Urinary bladder (tissue), 4 donors: ENCODE measurements around the gene ANKRD50. TPM values are rescaled to one million over a fixed set of nuclear protein-coding genes. Genes with fewer than 3 reads are reported as not detected.

Experiments
- DNase-seq: peaks from one replicate; pipeline ENCODE4 v3.0.0-alpha.2; 2015; ENCODE audit errors: extremely low spot score
- H3K27ac ChIP-seq: one replicate; pipeline ENCODE4 v1.5.1; 2013; ENCODE audit warnings: low read depth, mild to moderate bottlenecking, moderate library complexity
- H3K36me3 ChIP-seq: one replicate; pipeline ENCODE4 v1.6.1; 2013; ENCODE audit warnings: mild to moderate bottlenecking, moderate library complexity; ENCODE audit not compliant: insufficient read depth
- H3K4me1 ChIP-seq: one replicate; pipeline ENCODE4 v1.6.1; 2013; ENCODE audit warnings: mild to moderate bottlenecking, moderate library complexity; ENCODE audit not compliant: insufficient read depth
- H3K4me3 ChIP-seq: one replicate; pipeline ENCODE4 v1.5.1; 2013; ENCODE audit warnings: low read depth, low read length
- WGBS: extraction: QIAGEN DNeasy Blood & Tissue Kit; methylation state at CpG from one replicate; pipeline ENCODE4 v1.1.7; 2013; 5-methylcytosine and 5-hydroxymethylcytosine counted together
- polyA plus RNA-seq: library from polyadenylated mRNA; stranded (reverse); fragments of 200-250 nt; gene quantifications from one replicate; pipeline ENCODE4 v1.2.3, GENCODE V29; 2013
- total RNA-seq: library from RNA; depleted of rRNA; stranded (reverse); fragments of >200 nt; gene quantifications from one replicate; pipeline ENCODE4 v1.2.3, GENCODE V29; 2014
- donor health status: healthy with polysubstance abuse.
- donor health status: healthy.

ANKRD50 gene
- total and polyA plus RNA-seq, 2 donors, result 13.3 to 149 TPM

DNA sequence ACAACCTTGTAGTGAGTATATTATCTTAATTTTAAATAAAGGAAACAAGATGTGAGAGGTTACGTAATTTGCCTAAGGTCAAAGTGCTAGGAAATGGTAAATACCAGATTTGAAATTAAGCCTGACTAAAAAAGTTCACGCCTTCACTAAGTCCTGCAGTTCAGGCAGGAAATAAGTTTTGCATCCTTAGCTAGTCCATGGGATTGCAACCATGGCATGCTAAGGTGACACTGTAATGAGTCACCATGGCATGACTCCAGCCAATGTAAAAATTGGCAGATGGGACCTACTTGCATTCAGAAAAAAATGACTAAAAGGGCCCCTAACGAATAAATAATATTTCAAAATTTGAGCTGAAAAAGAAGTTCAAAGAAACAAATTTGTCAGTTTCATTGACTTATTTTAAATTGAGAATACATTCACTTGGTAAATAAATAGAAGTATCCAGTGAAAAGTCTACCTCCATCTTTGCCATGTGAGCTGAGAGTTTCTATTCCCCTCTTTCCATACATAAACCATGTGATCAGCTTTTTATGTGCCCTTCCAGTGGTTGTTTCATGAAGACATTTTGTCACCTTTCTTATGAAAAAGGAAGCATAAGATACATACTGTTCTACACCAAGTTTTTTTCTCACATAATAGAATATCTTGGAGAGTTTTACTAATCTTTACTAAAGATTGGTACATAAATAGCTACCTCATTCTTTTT is 72.4 kb downstream of the ANKRD50 start:
- H3K36me3 ChIP-seq, result no peaks in the 10 kb centered on the region
- no peak overlapping the region for H3K27ac ChIP-seq
- no peaks in the 10 kb centered on the region for H3K4me1 ChIP-seq
- no peak overlapping the region for H3K4me3 ChIP-seq
- 89% methylated on average over 3 of the region's 3 CpGs for WGBS
- DNase-seq, result no peak

DNA sequence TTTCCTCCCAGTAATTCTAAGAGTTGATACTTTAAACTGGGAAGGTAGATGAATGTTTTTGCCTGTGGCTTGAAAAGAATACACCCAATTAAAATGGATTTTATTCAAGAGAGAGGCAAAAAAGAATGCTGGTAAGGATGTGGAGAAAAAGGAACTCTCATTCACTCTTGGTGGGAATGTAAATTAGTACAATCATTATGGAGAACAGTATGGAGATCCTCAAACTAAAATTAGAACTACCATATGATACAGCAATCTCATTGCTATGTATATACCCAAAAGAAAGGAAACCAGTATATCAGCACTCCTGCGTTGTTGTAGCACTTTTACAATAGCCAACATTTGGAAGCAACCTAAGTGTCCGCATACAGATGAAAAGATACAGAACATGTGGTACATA is 75.2 kb downstream of the ANKRD50 start:
- WGBS, result 96% methylated on average over 2 of the region's 2 CpGs

DNA sequence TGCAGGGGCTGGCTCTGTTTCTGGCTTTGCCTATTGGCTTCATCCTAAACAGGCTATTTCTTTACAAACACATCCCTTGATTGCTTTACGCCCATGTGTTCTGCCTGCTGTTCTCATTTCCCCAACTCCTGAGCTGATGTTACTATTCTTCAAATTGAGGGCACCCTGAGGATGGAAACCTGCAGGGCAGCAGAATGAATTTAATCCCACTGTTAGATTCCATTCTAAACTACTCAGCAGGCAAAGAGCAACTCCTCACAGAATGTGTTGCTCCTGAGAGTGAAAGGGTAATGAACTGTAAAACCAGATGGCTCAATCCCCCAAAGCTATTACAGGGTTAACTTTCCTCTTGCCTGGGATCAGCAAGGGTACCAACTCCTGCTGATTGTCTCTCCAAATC is 75.7 kb downstream of the ANKRD50 start:
- Histone ChIP-seq H3K4me1 (no peaks in the 10 kb centered on the region), H3K36me3 (no peaks in the 10 kb centered on the region), H3K4me3 (no peak overlapping the region), H3K27ac (no peak overlapping the region)
- 99% methylated on average over 1 of the region's 1 CpG for WGBS
- DNase-seq, result no peak

More for the DNA sequence above, 75.2 kb downstream of the ANKRD50 start:
- no peaks in the 10 kb centered on the region for H3K36me3 ChIP-seq
- no peak overlapping the region for H3K4me3 ChIP-seq
- no peak for DNase-seq
- H3K4me1 ChIP-seq, result no peaks in the 10 kb centered on the region
- no peak overlapping the region for H3K27ac ChIP-seq

DNA sequence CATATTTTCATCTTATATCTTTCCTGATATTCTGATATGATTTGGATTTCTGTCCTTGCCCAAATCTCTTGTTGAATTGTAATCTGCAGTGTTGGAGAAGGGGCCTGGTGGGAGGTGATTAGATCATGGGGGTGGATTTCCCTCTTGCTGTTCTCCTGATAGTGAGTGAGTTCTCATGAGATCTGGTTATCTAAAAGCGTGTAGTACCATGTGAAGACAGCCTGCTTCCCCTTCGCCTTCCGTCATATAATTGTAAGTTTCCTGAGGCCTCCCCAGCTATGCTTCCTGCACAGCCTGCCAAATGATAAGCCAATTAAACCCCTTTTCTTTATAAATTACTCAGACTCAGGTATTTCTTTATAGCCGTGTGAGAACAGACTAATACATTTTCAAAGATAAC is 77.2 kb downstream of the ANKRD50 start:
- H3K4me1 ChIP-seq, result no peaks in the 10 kb centered on the region
- no peak for DNase-seq
- no peaks in the 10 kb centered on the region for H3K36me3 ChIP-seq
- 91% methylated on average over 4 of the region's 4 CpGs for WGBS
- H3K4me3 ChIP-seq, result no peak overlapping the region
- H3K27ac ChIP-seq, result no peak overlapping the region

DNA sequence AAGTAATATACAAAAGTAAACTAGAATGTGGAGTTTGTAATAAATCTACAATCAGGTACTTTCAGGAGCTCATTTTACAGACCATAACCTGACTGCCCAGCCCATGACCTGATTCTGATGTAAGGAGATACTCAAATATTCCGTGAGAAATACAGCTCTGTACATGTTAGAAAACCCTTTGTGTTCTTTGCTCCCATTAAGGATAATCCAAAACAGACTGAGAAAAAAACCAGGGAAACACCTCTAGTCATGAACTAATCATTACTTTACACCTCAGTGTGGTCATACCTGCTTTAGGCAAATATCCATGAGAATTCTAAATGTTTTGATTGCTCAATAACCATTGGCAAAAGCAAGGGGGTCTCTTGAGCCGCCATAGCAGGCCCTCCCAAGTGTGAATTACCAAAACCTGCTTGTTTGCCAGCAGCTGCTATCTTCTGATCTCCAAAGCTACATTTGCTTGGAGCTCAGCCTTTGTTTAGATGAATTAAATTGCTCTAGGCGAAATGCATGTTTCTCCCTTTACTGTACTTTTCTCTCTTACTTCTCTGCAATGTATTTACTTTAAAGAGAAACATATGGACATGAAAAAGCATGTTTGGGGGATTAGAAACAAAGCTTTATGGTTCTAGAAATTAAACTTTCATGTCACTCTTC is 79.1 kb downstream of the ANKRD50 start:
- Histone ChIP-seq H3K36me3 (no peaks in the 10 kb centered on the region), H3K4me1 (no peaks in the 10 kb centered on the region), H3K27ac (no peak overlapping the region), H3K4me3 (no peak overlapping the region)
- no peak for DNase-seq
- WGBS, result 72% methylated on average over 3 of the region's 3 CpGs

DNA sequence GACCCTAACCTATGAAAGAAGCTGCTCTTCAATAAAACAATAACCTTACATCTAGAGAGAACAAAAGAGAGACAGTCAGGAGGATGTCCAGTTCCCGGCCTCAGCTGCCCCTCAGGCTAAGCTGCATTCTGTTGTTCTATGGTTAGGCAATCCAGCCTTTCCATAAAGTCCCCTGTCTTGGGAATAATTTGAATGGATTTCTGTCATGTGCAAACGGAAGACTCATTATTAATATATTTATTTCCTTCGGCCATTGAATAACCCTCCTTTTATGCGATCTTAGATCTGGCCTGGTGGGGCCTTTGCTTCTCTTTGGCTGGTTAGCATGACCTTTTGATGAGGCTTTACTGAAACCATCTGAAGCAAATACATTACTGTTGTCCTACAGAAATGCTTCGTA is 80.1 kb downstream of the ANKRD50 start:
- Histone ChIP-seq H3K4me1 (no peaks in the 10 kb centered on the region), H3K4me3 (no peak overlapping the region), H3K36me3 (no peaks in the 10 kb centered on the region), H3K27ac (no peak overlapping the region)
- 89% methylated on average over 5 of the region's 5 CpGs for WGBS
- DNase-seq, result no peak

DNA sequence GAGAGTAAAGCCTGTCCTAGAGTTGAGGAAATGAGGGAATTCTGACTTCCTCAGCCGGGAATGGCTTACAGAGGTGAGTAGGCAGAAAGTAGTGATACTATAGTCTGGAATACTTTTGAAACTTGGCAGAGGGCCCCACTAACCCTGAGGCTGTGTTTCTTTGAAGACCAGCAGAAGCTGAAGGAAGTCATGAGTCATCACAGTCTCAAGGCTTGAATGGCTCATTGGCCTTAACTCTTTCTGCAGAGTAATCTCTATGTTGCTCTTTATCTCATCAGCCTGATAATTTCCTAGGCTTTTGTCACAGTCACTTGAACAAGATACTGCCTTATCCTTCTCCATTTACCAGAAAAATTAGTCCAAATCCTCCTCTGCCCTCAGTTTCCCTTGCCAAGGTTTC is 80.8 kb downstream of the ANKRD50 start:
- WGBS, result 23% methylated on average over 1 of the region's 1 CpG
- Histone ChIP-seq H3K4me3 (no peak overlapping the region), H3K4me1 (no peaks in the 10 kb centered on the region), H3K36me3 (no peaks in the 10 kb centered on the region), H3K27ac (no peak overlapping the region)
- DNase-seq, result no peak

DNA sequence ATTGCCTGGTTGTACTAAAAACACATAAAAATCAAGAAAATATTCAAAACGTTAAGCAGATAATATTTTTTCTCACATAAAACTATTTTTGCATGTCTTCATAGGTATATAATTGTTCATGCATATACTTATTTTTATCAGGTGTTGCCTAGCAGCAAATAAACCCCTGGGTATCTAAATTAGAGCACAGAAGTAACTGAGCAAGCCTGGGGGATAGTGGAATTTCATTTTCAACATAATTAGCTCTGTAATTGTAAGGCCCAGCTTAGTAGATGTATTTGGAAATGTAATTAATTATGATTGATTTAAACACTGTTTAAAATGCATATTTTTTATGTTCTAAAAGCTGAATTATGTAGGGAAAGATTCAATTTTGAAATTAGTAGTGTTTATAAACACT is 82.9 kb downstream of the ANKRD50 start:
- WGBS, result 63% methylated on average over 1 of the region's 1 CpG
- DNase-seq, result no peak
- Histone ChIP-seq H3K4me1 (no peaks in the 10 kb centered on the region), H3K27ac (no peak overlapping the region), H3K36me3 (no peaks in the 10 kb centered on the region), H3K4me3 (no peak overlapping the region)
